Loucy (cell line): ENCODE measurements around the gene MEOX1.

Experiments used
- EZH2phosphoT487 ChIP-seq: fragments of 200-600 bp; IDR thresholded peaks from 2 replicates; pipeline ENCODE4 v1.6.1; 2018; ENCODE audit warnings: antibody characterized with exemption, mild to moderate bottlenecking, moderate library complexity, borderline replicate concordance
- TF ChIP-seq, protein P1 (sequence below): fragments of 200-600 bp; sonication (generic); conservative IDR thresholded peaks from 2 replicates; pipeline ENCODE4 v1.5.1; 2014; ENCODE audit warnings: mild to moderate bottlenecking, antibody characterized with exemption, low read length

DNA sequence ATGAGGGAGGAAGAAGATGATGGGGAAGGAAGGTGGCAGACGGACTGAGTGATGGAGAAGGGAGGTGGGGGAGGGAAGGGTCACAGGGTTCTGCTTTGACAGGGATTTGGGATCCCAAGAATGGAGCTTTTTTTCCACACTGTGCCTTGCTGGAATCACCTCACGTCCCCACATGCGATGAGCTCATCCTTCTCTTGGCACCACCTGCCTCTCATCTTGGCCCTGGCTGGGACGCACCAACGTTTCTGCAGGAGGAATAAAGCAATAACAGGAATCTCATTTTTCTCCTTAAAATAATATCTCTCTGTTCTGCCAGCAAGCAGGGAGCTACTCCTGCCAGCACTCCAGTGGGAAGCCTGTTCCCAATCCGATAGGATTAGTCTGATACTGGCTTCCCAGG, 47.8 kb downstream of the MEOX1 start:
- TF ChIP-seq, protein P1, sequence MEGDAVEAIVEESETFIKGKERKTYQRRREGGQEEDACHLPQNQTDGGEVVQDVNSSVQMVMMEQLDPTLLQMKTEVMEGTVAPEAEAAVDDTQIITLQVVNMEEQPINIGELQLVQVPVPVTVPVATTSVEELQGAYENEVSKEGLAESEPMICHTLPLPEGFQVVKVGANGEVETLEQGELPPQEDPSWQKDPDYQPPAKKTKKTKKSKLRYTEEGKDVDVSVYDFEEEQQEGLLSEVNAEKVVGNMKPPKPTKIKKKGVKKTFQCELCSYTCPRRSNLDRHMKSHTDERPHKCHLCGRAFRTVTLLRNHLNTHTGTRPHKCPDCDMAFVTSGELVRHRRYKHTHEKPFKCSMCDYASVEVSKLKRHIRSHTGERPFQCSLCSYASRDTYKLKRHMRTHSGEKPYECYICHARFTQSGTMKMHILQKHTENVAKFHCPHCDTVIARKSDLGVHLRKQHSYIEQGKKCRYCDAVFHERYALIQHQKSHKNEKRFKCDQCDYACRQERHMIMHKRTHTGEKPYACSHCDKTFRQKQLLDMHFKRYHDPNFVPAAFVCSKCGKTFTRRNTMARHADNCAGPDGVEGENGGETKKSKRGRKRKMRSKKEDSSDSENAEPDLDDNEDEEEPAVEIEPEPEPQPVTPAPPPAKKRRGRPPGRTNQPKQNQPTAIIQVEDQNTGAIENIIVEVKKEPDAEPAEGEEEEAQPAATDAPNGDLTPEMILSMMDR, result no peak
- no peak for TF ChIP-seq EZH2phosphoT487
